Karpas-422 (cell line): ENCODE data around the gene VMO1. TPM values are rescaled to one million over a fixed set of nuclear protein-coding genes. Genes with fewer than 3 reads are reported as not detected.
"Not testable (repeated sequence)": the region's sequence is repeated elsewhere in the genome, so short reads cannot be mapped to it uniquely, and the experiment has no call there.

ENCODE experiments used
- DNase-seq: peaks from one replicate; pipeline ENCODE4 v3.0.0-alpha.2; 2015
- H2AFZ ChIP-seq: fragments of 200-600 bp; sonication (generic); 2 replicates; pipeline ENCODE4 v1.6.1; 2014; ENCODE audit warnings: antibody characterized with exemption, low read length, mixed read lengths
- H3K27ac ChIP-seq: fragments of 200-600 bp; sonication (generic); 2 replicates; pipeline ENCODE4 v1.5.1; 2014; ENCODE audit warnings: mild to moderate bottlenecking, low read length, moderate library complexity
- H3K27me3 ChIP-seq: fragments of 200-600 bp; sonication (generic); 2 replicates; pipeline ENCODE4 v1.6.1; 2014; ENCODE audit warnings: low read length, mixed read lengths
- H3K36me3 ChIP-seq: fragments of 200-600 bp; sonication (generic); 2 replicates; pipeline ENCODE4 v1.6.1; 2014; ENCODE audit warnings: low read length, mixed read lengths; ENCODE audit not compliant: insufficient read depth
- H3K4me1 ChIP-seq: fragments of 200-600 bp; sonication (generic); 2 replicates; pipeline ENCODE4 v1.6.1; 2014; ENCODE audit warnings: mild to moderate bottlenecking, low read length, mixed read lengths
- H3K4me2 ChIP-seq: fragments of 200-600 bp; sonication (generic); 2 replicates; pipeline ENCODE4 v1.6.1; 2014; ENCODE audit warnings: low read length, low read depth, mild to moderate bottlenecking; ENCODE audit not compliant: poor library complexity, severe bottlenecking
- H3K4me3 ChIP-seq: fragments of 200-600 bp; sonication (generic); 2 replicates; pipeline ENCODE4 v1.5.1; 2014; ENCODE audit warnings: mild to moderate bottlenecking, antibody characterized with exemption, low read length, mixed read lengths
- H3K79me2 ChIP-seq: fragments of 200-600 bp; sonication (generic); 2 replicates; pipeline ENCODE4 v1.6.1; 2014; ENCODE audit warnings: mild to moderate bottlenecking, low read length, mixed read lengths
- H3K9ac ChIP-seq: fragments of 200-600 bp; sonication (generic); 2 replicates; pipeline ENCODE4 v1.6.0; 2014; ENCODE audit warnings: low read length
- H3K9me2 ChIP-seq: fragments of 200-600 bp; sonication (generic), shearing (Covaris generic); replicated peaks from 2 replicates; pipeline ENCODE4 v1.6.0; 2014; ENCODE audit warnings: mild to moderate bottlenecking, low read length, moderate library complexity; ENCODE audit not compliant: insufficient read depth
- H3K9me3 ChIP-seq: fragments of 300-700, 200-600 bp; sonication (generic); 2 replicates; pipeline ENCODE4 v1.6.1; 2014; ENCODE audit warnings: low read length, mixed read lengths
- H4K20me1 ChIP-seq: fragments of 200-600 bp; sonication (generic); 2 replicates; pipeline ENCODE4 v1.6.1; 2014; ENCODE audit warnings: mild to moderate bottlenecking, antibody characterized with exemption, low read length, low read depth; ENCODE audit not compliant: insufficient read depth
- total RNA-seq: library from RNA; depleted of rRNA; stranded (reverse); fragments of >200 nt; shearing (Covaris generic); gene quantifications from 2 replicates; pipeline ENCODE4 v1.2.3, GENCODE V29; 2014; ENCODE audit warnings: low replicate concordance; rRNA removed

The VMO1 gene
- not detected in 2 replicates for total RNA-seq

GRCh38 chr17:4786106-4786511 is at the start of gene VMO1:
Gene VMO1 (minus strand): TSS chr17:4786364. CDS start chr17:4786352, 12 bp downstream.
- no peaks in the 10 kb centered on the region for H4K20me1 ChIP-seq
- H3K9me3 ChIP-seq, result no peaks in the 10 kb centered on the region
- no peak within 1 kb of the TSS for H3K27ac ChIP-seq
- no peak within 1 kb of the TSS for H3K4me2 ChIP-seq
- no peaks in the 10 kb centered on the region for H3K27me3 ChIP-seq
- no peak within 1 kb of the TSS for H2AFZ ChIP-seq
- H3K79me2 ChIP-seq, result no peaks in the 10 kb centered on the region
- no peak within 1 kb of the TSS for H3K9ac ChIP-seq
- no peaks in the 10 kb centered on the region for H3K36me3 ChIP-seq
- no peaks in the 10 kb centered on the region for H3K9me2 ChIP-seq
- H3K4me3 ChIP-seq, result no peak within 1 kb of the TSS
- DNase-seq, result no peak
- H3K4me1 ChIP-seq, result peaks cover 18% of the 10 kb centered on the region

DNA sequence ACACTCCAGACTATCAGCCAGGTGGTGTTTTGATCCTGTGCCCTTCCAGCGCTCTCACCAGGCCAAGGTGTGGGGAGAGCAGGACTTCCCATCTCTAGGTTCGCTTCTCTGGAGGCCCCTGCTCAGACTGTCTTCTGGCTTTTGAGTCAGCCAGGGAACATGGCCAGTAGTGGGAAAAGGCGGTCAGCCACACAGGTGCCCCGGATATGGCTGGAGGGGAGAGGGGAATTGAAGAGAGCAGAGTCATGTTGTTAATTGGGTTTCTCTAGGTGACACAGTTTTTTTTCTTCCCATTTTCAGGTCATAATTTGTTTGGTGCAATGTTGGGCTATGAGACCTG is 48.5 kb upstream of the VMO1 start:
- no peaks in the 10 kb centered on the region for H3K27me3 ChIP-seq
- no peaks in the 10 kb centered on the region for H3K36me3 ChIP-seq
- H3K9ac ChIP-seq, result peak overlapping the region; percentile 88
- H3K4me3 ChIP-seq, result peak overlapping the region; percentile 89
- H2AFZ ChIP-seq, result no peak overlapping the region
- peak overlapping the region; percentile 82 for H3K4me2 ChIP-seq
- peaks cover 9% of the 10 kb centered on the region; the same call in 1 of the 2 replicates for H4K20me1 ChIP-seq
- H3K79me2 ChIP-seq, result peaks cover 62% of the 10 kb centered on the region
- H3K9me3 ChIP-seq, result no peaks in the 10 kb centered on the region
- H3K9me2 ChIP-seq, result no peaks in the 10 kb centered on the region
- DNase-seq, result no peak
- H3K4me1 ChIP-seq, result peaks cover 18% of the 10 kb centered on the region
- H3K27ac ChIP-seq, result no peak overlapping the region; the same call in 1 of the 2 replicates

DNA sequence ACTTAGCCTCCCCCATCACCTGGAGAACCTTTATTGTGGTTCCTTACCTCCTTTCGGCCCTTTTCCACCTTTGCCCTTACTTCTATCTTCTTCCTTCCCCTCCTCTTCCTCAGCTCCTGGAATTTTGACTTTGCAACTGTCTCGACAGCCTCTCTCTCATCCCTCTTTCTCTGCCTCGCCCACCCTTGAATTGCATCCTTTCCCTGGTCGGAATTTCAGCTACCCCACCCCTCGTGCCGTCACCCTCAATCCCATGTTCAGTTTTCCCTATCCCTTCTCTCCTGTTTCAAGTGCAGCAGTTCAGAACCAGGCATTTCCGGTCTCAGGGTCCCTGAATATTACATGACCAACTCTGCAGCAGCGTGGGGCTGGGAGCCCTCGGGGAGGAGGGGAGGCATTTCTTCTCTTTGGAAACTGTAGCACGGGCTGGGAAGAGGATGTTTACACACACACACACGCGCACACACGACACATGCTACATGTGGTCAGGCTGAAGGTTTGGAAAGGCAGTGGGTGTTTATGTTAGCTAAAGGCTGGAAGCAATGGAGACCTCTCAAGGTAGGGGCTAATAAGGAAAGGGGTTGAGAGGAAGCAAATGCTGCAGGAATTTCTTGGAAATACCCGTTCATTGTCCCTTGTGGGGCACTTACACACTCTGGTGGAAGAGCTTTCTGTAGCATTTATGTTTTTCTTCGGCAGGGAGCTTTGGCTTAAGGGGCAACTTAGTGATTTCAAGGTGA is 47.9 kb upstream of the VMO1 start:
- Histone ChIP-seq H3K4me1 (peaks cover 18% of the 10 kb centered on the region), H3K36me3 (no peaks in the 10 kb centered on the region), H3K9ac (peak overlapping the region; percentile 88), H3K9me3 (no peaks in the 10 kb centered on the region), H3K4me2 (peak overlapping the region; percentile 82), H4K20me1 (peaks cover 9% of the 10 kb centered on the region; the same call in 1 of the 2 replicates), H3K9me2 (no peaks in the 10 kb centered on the region), H3K79me2 (peaks cover 57% of the 10 kb centered on the region), H2AFZ (peak overlapping the region; percentile 19; the same call in 1 of the 2 replicates), H3K27me3 (no peaks in the 10 kb centered on the region), H3K4me3 (peak overlapping the region; percentile 89), H3K27ac (peak overlapping the region; percentile 56)
- peak; percentile 65 for DNase-seq

DNA sequence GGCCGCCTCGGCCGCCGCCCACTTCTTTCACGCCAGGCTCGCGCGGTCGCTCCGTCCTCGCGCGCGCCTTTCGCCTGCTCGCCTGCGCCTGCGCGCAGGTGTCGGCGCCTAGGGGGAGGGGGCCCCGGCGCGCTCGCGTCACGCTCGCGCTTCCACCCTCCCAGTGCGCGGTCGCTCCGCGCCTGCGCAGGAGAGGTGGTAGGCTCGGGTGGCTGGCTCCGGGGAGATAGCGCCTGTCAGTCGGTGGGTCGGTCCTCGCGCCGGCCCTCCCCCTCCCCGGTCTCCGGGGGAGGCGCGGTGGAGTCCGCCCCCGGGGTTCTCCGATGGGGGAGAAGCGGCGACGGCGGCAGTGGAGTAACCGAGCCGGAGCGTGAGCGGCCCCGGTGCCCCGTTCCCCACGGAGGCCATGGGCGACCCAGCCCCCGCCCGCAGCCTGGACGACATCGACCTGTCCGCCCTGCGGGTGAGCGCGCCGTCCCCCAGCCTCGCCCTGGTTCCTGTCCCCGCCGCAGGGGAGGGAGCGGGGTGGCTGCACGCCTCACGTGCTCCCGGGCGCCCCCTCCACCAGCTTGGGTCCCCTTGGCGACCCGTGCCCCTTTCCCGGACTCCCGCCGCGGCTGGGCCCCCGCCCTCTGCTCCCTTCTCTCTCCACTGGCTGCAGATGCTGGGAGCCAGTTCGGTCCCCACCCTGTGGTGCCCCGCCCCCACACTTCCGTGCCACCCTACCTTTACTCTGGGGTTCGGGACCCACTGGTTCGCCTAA is 47.2 kb upstream of the VMO1 start, which contains the start of gene MINK1:
TSS of gene MINK1 (plus strand) at position 163 of the 763 bp plus-strand sequence. CDS start at position 407, 244 bp downstream.
- H3K9me3 ChIP-seq, result no peaks in the 10 kb centered on the region
- H3K27me3 ChIP-seq, result no peaks in the 10 kb centered on the region
- peaks cover 9% of the 10 kb centered on the region; the same call in 1 of the 2 replicates for H4K20me1 ChIP-seq
- H3K4me2 ChIP-seq, result peak within 1 kb of the TSS; percentile 82
- peak within 1 kb of the TSS; percentile 88 for H3K9ac ChIP-seq
- peak; percentile 97 for DNase-seq
- H3K27ac ChIP-seq, result peak within 1 kb of the TSS; percentile 56
- H3K79me2 ChIP-seq, result peaks cover 51% of the 10 kb centered on the region
- H3K4me3 ChIP-seq, result peak within 1 kb of the TSS; percentile 89
- no peaks in the 10 kb centered on the region for H3K36me3 ChIP-seq
- H2AFZ ChIP-seq, result peak within 1 kb of the TSS; percentile 86
- H3K4me1 ChIP-seq, result peaks cover 18% of the 10 kb centered on the region
- no peaks in the 10 kb centered on the region for H3K9me2 ChIP-seq

DNA sequence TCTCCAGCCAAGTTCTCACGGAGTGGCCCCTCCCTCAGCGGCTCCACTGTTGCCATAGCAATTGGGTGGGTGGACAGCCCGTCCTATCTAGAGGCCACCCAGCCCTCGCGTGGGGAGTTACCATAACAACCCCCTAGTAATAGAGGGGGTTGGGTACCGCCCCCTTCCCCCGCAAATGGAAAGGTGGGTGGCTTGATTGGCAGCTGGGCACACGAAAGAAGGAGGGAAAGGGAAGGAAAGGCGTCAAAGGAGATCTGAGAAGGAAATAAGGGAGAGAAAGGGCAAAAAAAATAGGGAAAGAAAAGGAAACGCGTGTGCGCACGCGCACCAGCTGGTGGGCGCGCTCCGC is 46.6 kb upstream of the VMO1 start:
- not testable (repeated sequence) for H3K9me3 ChIP-seq, H3K27me3 ChIP-seq, H3K27ac ChIP-seq, H3K36me3 ChIP-seq, DNase-seq, H4K20me1 ChIP-seq, H3K9me2 ChIP-seq
- H3K4me3 ChIP-seq, result peak overlapping the region; percentile 89
- peak overlapping the region; percentile 86; the same call in 1 of the 2 replicates for H2AFZ ChIP-seq
- peak overlapping the region; percentile 82 for H3K4me2 ChIP-seq
- H3K79me2 ChIP-seq, result peaks cover 46% of the 10 kb centered on the region
- H3K9ac ChIP-seq, result peak overlapping the region; percentile 73
- H3K4me1 ChIP-seq, result peaks cover 18% of the 10 kb centered on the region

GRCh38 chr17:4827399-4827798 is 41.2 kb upstream of the VMO1 start:
- H3K79me2 ChIP-seq, result no peaks in the 10 kb centered on the region
- H3K9me3 ChIP-seq, result no peaks in the 10 kb centered on the region
- H3K9me2 ChIP-seq, result no peaks in the 10 kb centered on the region
- no peak for DNase-seq
- H2AFZ ChIP-seq, result no peak overlapping the region
- no peak overlapping the region for H3K27ac ChIP-seq
- H3K9ac ChIP-seq, result no peak overlapping the region
- H3K36me3 ChIP-seq, result no peaks in the 10 kb centered on the region
- no peaks in the 10 kb centered on the region for H4K20me1 ChIP-seq
- no peak overlapping the region for H3K4me3 ChIP-seq
- H3K4me1 ChIP-seq, result no peaks in the 10 kb centered on the region
- H3K4me2 ChIP-seq, result no peak overlapping the region
- H3K27me3 ChIP-seq, result no peaks in the 10 kb centered on the region

GRCh38 chr17:4823373-4824089 is 37.4 kb upstream of the VMO1 start:
- H3K9ac ChIP-seq, result no peak overlapping the region
- no peak overlapping the region for H3K4me3 ChIP-seq
- no peak overlapping the region for H3K4me2 ChIP-seq
- H3K79me2 ChIP-seq, result no peaks in the 10 kb centered on the region
- no peaks in the 10 kb centered on the region for H3K4me1 ChIP-seq
- no peaks in the 10 kb centered on the region for H3K9me3 ChIP-seq
- no peak for DNase-seq
- no peaks in the 10 kb centered on the region for H4K20me1 ChIP-seq
- no peaks in the 10 kb centered on the region for H3K36me3 ChIP-seq
- no peaks in the 10 kb centered on the region for H3K9me2 ChIP-seq
- H3K27me3 ChIP-seq, result no peaks in the 10 kb centered on the region
- no peak overlapping the region for H3K27ac ChIP-seq
- no peak overlapping the region for H2AFZ ChIP-seq

- Histone ChIP-seq H3K27ac (no peak overlapping the region), H3K9me2 (no peaks in the 10 kb centered on the region), H3K9ac (no peak overlapping the region), H3K79me2 (no peaks in the 10 kb centered on the region), H2AFZ (no peak overlapping the region), H3K4me1 (no peaks in the 10 kb centered on the region), H3K9me3 (no peaks in the 10 kb centered on the region), H3K36me3 (no peaks in the 10 kb centered on the region), H3K27me3 (no peaks in the 10 kb centered on the region), H3K4me2 (no peak overlapping the region), H4K20me1 (no peaks in the 10 kb centered on the region), H3K4me3 (no peak overlapping the region)
- no peak for DNase-seq
Measured at GRCh38 chr17:4822835-4823234, 36.7 kb upstream of the VMO1 start.
